Measurements from ENCODE around the gene AMFR.
A peak's percentile ranks its signal among the peaks of the same experiment; 100 is the strongest.
"Not testable (repeated sequence)": the region's sequence is repeated elsewhere in the genome, so short reads cannot be mapped to it uniquely, and the experiment has no call there.

Gene AMFR

GRCh38 chr16:56387396-56387795 is 37.9 kb downstream of the AMFR start:
- no peak for DNase-seq

DNA sequence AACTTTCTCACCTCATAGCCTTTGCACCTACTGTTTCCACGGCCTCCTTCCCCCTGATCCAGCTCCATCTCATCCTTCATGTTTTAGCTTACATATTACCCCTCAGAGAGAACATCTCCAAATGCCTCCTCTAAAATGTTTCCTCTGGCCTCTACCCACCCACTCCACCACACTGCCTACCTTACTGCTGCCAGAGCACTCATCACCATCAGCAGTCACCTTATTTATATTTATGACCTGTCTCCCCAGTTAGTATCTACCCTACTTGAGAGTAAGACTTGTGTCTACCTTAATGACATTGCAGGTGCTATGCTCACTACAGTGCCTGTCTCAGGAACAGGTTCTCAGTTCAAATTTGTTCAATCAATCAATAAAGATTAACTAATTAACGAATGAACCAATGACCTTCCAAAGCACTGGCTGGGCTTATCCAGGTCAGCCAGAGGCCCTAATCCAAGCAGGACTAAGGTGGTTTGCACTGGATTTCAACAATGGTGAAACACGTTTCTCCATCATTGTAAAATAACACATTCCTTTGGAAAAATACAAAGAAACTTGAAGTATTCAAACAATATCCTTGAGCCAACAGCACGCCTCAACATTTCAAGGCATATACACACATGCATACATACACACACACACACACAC is 41.1 kb downstream of the AMFR start:
- DNase-seq, result no peak

- DNase-seq, result peak; percentile 14
These were observed 42.4 kb downstream of the AMFR start for GRCh38 chr16:56382901-56383355.

- DNase-seq, result no peak
These were observed 42.9 kb downstream of the AMFR start for GRCh38 chr16:56382459-56382858.

GRCh38 chr16:56380778-56381485 is 44.4 kb downstream of the AMFR start:
- DNase-seq, result not testable (repeated sequence)

DNA sequence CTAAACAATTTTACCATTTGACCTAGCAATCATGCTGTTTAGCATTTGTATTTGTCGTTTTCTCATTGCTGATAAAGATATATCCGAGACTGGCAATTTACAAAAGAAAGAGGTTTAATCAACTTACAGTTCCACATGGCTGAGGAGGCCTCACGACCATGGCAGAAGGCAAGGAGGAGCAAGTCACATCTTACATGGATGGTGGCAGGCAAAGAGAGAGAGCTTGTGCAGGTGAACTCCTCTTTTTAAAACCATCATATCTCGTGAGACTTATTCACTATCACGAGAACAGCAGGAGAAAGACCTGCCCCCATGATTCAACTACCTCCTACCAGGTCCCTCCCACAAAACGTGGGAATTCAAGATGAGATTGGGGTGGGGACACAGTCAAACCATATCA is 46.3 kb downstream of the AMFR start:
- DNase-seq, result not testable (repeated sequence)

GRCh38 chr16:56375792-56376191 is 49.6 kb downstream of the AMFR start:
- not testable (repeated sequence) for DNase-seq

DNA sequence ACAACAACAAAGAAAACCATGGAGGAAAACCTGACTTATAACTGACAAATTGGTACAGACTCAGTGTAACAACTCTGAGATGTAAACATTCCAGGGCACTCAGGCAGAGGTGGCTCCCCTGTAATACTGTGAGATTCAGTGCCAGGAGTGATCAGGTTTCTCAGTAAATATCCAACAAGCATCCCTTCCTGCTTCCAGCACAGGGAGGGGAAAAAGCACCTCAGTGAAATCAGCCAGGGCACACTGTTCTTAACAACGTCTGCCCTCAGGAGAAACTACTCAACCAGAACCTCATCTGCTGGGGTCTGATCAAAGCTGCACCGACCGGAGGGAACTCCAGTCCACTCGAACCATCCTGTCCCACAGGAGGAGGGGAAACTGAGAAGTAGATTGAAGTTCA is 52.3 kb downstream of the AMFR start:
- DNase-seq, result no peak

DNA sequence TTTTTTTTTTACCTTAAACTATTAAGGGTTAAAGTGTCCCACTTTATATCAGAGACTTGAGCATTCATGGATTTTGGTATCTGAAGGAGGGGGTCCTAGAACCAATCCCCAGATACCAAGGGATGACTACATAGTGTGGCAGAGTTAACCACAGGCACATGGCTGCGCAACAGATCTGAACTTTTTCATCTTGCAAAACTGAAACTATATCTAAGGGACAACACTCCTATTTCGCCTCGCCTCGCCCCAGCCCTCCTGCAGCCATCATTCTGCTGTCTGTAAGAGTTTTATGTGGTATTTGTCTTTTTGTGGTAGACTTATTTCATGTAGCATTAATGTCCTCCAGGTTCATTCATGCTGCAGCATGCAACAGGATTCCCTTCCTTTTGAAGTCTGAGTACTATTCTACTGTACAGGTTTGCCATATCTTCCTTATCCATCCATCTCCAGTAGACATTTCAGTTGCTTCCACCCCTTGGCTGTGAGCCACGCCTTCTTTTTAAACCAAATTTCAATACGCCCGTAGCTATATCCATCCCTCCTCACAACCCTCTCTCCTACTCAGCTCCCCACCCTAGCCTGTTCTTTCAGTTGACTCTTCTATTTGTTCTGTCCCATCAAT is 53.2 kb downstream of the AMFR start:
- DNase-seq, result no peak

DNA sequence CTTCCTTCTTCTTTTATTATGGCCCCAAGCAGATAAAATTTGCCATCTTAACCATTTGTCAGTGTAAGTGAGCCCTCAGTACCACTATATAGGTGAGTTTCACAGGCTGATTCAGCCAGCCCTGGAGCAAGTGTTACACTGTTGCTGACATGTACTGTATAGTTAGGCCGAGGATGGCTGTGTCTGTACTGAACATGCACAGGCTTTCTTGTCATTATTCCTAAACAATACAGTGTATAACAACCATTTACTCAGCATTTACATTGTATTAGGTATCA is 53.7 kb downstream of the AMFR start:
- DNase-seq, result no peak

DNA sequence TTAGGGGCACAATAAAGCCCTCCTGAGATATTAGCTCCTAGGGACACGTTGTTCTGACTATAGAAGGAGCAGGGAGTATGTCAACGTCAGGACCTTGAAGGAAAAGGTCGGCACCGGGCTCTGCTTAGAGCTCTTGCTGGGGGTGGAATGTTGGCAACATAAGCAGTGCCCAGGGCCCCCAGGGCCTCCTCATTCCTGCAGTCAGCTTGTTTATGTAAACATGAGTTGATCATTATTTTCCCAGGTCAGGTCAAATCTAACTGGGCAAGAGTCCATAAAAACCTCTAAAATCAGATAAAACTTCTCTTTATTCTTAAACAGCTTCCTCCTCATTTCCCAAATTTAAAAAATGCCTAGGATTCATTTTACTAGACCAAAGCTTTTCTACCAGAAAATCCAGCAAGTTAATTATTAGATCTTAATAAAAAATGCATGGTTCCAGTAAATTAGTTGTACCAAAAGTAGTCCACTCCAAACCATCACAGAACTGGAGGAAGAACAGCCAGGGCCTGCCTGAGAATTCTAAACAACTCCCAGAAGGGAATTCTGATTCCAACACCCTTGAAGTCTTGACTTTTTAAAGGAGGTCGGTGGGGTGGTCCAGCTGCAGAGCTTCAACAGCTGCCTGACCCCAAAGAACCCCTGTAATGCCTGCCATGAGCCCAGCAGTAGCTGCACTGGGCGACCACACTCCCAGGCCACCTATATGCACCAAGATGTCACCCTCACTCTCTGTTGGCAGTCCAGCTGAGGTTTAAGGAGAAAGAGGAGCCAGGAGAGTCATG is 54.3 kb downstream of the AMFR start:
- DNase-seq, result peak; percentile 13

DNA sequence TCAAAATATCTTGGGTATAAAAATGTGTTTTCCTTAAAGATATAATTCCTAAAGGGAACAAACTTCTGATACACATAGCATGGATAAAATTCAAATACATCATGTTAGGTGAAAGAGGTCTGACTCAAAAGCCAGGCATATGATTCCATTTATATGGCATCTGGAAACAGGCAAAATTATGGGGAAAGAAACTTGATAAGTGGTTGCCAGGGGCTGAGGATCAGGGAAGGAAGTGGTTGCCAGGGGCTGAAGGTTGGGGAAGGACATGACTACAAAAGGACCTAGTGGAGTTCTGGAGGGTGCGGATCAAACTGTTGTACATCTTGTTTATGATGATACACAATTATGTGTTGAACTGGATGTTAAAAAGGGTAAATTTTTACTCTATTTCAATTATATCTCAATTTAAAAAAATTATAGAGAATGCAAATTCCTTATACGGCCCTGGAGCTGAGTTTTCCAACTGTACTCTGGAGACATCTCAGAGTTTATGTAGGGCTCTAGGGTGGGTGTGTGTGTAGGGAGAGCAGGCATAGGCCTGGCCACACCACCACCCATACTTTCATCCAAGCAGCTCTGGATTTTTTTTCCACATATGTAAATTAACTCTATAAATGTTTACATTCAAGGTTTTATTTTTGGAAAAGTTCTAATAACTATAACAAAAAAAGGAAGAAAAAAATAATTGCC is 55.0 kb downstream of the AMFR start:
- no peak for DNase-seq

- no peak for DNase-seq
These were observed 56.1 kb downstream of the AMFR start for GRCh38 chr16:56369202-56369601.

GRCh38 chr16:56368545-56368944 is 56.8 kb downstream of the AMFR start:
- DNase-seq, result no peak

DNA sequence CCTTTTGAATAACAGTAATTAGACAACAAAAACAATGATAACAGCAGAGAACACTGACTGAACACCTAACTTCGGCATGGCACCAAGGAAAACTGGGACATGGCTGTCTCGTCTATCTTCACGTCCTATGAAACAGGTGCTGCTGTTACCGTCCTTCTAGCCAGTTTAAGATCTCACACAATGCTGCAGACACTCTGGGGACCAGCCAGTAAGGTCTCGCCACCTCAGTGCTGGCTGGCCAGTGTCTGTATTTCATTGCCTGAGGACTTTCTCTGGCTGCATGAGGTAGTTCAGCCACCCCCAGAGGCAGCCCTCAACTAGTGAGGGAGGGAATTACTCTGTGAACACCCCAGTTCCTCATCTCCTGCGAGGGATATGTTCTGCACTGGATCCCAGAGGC is 57.6 kb downstream of the AMFR start:
- DNase-seq, result no peak

DNA sequence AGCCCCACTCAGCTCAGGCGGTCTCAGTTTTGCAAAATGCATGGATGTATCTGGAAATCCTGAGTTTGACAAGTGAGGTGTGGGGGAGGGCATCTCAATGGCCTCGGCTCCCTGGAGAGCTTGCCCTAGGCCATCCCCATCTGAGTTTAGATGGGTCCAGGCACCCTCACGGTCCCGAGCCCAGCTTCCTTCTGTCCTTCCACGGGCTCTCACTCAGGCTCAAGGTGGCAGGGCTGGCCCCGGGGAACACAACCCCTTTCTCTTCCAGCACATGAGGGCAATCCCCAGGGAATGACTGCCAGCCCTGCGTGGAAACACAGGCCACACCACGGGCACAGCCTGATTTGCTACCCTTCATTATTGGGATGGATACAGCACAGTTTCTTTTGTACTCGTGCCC is 58.4 kb downstream of the AMFR start:
- DNase-seq, result no peak

GRCh38 chr16:56365552-56365951 is 59.8 kb downstream of the AMFR start:
- no peak for DNase-seq

DNA sequence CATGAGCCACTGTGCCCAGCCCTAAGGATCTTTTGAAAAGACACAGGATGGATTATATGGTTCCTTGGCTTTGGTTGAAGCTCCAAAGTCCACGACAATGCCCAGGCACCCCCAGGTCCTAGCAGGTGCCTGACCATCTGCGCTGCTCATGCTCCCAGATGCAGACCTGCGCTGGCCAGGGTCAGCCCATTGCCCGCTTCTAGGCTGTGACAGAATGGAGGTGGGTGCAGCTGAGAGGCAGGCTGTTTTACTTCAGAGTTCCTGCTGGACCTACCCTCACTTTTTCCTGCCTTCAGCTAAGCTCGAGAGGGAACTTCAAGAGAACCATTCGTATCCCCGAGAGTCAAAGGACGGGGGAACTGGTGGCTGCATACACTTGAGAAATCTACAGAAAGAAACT is 60.5 kb downstream of the AMFR start:
- DNase-seq, result no peak

DNA sequence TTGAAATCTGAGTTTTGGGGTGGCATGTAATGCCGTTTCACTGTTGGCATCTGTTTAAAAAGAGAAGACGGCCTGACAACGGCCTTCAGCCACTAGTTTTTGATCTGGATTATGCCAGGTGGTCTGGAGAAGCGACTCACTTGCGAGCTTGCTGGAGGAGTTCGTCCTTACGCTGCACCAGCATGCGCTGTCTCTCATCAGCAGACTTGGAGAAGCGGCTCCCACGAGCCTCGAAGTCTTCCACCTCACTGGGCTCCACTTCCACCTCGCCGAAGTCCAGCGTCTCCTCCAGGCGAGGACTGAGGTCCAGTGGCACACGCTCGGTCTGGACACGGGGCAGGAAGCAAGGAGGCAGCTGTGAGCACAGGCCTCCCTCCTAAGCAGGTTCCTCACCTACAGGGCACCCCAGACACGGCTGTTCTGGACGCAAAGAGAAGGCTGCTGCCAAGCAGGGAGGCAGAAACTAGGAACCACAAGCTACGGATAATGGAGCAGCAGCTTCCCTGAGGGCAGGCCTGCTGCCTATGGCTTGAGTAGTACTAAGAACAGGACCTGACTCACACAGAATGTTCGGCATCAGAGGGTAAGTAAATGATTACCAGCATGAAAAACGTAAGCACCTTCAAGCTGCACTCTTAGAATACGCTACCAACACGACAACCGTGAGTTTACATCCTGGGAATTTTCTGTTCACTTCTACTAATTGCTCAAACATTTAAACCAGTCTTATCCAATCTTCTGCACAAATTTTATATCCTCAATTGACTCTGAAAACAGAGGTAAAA is 61.4 kb downstream of the AMFR start:
- DNase-seq, result no peak

DNA sequence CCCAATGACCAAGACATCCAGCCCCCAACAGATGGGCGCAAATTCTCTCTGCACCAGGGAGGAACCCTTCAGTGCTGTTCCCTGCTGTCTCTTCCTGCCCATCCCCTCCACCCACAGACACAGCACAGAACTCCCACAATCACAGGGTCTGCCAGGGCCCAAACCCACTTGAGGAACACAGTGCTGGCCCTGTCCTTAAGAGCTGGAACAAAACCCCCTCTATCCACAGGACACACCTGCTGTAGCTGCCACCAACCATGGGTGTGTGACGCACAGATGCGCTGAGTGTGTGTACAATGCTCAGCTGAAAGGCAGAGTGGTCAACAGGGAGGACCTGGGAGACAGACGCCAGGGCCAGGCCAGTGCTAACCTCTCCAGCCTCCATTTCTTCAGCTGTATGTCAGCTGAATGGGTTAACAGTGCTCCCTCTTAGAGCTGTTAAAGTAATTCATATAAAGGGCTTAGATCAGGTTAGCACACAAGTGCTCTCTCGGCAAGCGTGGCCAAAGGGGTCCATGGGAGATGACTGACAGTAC is 62.1 kb downstream of the AMFR start:
- no peak for DNase-seq

DNA sequence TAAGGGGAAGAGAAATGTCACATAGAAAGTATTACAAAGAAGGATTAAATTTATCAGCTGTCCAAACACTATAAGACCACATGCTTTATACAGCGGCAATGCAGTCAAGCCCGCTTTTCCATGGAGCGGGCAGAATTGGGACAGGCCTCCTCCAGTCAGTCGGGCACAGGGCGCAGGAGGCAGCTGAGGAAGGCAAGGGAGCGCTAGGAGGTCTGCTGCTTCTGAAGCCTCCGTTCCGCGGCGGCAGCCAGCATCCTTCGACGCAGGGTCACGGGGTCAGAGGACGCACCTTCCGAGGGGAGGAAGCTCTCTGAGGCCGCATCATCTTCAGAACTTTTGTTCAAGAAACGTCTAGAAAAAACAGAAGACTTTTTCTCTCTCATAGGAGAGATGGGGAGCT is 62.6 kb downstream of the AMFR start:
- DNase-seq, result no peak

GRCh38 chr16:56362057-56362655 is 63.2 kb downstream of the AMFR start:
- no peak for DNase-seq

Data from HCEC 1CT (cell line).